Amygdala (tissue), 56 donors: Measurements from ENCODE around the gene WDR75.

Source experiments
- DNase-seq, 56 donors: peaks; one replicate each; lab custom pipeline; 2025; lab: John Stamatoyannopoulos, UW

The WDR75 gene

DNA sequence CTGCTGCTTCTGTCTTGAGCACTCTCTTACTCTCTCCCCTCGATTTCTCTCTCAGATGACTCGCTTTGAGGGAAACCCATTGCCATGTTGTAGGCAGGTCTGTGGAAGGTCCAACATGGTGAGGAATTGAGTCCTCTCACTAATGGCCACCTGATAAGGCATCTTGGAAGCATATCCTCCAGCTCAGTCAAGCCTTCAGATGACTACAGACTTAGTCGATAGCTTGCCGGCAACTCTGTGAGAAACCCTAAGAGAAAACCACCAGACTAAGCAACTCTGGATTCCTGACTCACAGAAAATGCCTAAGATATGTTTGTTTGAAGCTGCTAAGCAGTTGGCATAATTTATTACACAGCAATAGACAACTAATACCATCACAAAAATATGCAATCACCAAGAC is 51.2 kb downstream of the WDR75 start:
- no peak for DNase-seq

DNA sequence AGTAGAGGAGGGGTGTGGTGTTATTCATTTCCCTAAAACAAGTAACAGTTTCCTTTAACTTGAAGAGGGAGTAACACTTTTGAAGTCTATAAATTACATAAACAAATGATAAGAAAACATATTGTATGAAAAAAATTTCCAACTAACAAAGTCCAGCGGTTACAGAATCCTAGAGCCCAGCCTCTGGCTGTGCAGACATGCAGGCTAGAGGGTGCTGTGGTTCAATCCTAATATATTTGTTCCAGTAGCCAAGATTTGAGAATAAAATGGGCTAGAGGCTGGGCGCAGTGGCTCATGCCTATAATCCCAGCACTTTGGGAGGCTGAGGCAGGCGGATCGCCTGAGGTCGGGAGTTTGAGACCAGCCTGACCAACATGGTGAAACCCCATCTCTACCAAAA is 56.9 kb downstream of the WDR75 start:
- DNase-seq, result no peak

DNA sequence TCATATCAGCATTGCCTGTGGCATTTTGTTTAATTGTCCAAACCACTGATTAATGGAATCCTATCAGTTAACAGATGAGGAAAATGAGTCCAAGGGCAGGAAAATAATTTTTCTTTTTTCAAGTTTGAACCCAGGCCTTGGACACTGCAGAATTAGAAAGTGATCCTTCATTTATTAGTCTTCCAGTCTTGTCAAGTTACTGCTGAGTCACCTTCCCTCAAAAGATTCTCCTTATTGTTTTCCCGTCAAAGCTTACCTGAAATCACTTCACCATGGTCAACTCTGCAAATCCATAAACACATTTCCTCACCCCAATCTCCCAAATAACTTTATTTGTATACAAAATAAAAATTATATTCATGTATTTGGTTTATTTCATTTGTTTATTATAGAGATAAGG is 57.9 kb downstream of the WDR75 start:
- no peak for DNase-seq

DNA sequence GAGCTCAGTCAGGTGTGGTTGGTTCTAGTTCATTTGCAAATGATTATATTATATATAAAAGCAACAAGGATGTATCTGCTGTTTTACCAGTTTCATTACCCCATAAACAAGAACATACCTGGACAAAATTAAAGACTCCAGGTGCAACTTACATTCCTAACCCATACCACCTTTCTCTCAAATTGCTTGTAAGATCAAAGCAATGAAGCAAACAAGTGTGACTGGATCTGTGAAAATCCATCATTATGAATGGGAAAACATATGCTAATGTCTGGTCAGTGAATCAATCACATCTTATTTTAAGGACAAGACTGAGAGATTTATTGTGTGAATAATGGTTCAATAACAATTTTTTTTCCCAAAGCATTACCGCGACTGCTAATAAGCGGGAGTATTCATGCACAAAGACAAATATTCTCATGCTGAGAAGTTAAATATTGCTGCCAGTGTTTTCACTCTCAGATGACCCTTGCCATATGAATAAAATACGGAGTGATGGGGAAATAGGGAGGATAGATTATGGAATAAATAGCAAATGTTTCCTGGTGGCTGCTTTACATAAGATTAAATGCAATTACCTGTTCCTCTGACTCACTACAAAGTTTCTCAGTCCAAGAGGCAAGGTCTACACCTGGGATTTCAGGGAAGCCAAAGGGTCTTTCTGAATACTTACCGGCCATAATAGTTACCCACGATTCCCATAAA is 59.3 kb downstream of the WDR75 start:
- DNase-seq, result no peak

DNA sequence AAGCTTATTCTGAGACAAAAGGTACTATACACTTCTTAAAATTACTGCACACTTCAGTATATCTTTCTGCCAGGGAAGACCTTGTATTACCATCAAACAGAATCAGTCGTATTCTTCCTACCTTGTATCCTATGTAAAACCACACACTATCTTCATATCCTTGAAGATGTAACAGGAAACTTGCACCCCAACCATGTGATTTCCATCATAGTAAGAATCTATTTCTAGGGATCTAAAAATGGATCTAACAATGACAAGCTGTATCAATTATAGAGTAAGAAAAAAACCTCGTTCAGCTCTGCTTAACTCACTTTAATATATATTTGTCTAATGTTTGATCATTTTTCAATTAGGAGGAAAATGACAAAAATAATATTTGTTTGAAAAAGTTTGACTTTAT is 60.2 kb downstream of the WDR75 start:
- no peak for DNase-seq

DNA sequence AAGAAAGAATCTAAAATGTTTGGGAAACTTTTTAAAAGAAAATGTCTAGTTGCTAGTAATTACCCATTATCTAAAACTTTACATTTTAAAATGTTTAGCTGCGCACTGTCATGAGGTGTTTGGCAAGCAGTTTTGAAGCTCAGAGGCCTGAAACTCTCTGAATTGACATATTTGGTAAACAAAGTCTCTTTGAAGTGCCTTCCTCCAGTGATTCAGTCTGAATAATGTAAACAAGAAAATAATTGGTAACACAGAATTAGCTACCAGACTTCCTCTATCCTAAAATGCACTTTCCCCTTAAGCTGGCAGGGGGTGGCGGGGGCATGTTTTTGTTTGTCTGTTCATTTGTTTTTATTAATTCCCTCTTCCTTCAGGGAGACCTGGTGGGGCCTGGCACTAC is 61.4 kb downstream of the WDR75 start:
- DNase-seq, result no peak

DNA sequence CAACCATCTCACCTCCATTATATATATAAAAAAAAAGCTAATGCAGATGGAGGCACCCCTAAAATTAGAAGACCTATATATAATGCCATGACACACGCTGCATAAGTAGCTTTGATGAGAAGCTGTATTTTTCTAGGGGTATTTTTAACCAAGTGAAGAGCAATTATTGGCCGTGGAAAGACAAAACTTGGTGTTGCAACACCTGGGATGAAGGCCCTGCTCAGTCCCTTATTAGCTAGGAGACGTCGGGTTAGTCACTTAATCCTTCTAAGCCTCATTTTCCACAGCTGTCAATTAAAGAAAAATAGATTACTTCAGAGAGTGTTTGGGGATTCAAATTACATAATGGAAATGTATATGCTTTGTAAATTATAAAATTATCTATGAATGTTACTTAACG is 63.0 kb downstream of the WDR75 start:
- DNase-seq, result no peak

DNA sequence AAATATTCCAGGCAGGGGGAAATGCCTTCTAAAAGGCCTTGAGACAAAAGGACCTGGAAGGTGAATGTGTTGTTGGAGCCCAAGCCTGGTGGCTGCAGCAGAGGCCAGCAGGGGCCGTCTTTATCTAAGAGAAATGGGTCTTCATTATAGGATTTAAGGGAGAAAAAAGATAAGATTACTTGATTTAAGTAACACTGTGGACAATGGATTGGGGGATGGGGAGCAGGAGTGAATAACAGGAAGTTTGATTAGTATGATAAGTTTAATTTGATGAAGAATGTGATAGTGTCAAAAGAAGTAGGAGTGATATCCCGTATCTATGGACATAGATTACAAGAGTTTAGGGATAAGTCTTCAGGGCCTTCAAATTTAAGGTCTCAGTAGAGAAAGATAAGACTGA is 64.2 kb downstream of the WDR75 start:
- DNase-seq, result no peak

DNA sequence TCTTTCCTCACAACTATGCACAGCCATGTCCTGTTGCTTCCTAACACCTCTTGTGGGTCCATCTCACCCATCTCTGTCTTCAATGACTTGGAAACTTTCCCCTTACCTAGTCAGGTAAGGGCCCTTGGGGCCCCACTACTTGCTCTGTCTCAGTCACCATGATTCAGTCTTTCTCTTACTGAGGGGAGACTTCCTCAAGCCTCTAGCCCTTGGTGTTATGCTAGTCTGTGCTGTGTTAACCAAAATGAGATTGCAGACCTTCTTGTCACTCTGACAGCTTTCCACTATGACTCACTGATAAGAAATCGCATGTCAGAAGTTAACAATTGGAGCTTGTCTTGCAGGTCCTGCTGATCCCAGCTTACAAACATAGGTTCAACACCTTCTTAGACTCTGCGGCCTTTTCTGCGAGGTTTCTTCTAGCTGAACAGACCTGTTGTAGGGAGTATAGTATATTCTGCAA is 65.3 kb downstream of the WDR75 start:
- DNase-seq, result no peak

DNA sequence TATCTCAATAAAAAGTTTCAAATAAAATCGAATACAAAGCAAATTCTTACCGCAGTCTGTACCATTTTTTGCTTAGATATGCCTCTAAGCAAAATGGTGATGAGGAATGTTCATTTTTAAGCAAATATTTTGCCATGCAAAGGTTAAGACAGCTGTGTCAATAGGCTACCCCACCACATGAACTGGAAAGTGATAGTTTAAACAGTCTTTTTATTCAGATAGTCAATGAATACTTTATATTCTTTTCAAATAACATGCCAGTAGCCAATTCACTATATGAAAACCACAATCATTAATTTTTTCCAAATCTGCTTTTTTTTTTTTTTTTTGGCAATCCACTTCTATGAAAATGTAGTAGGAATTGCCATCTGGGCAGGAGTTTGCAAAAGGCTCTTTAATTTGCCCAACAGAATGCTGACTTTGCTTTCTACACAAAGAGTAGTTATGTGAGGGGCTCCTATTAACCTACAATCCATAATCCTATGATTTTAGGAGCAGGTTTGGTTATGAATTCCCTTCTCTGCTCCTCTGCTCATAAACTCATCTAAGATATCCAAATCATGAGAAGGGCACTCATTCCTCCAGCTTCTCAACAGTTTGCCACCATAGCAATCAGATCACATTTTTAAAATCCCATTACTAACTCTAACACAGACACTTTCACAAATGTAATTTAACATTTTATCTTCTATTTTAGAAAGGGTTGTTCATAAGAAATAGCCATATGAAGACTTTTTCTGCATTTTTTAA is 70.1 kb downstream of the WDR75 start:
- no peak for DNase-seq

DNA sequence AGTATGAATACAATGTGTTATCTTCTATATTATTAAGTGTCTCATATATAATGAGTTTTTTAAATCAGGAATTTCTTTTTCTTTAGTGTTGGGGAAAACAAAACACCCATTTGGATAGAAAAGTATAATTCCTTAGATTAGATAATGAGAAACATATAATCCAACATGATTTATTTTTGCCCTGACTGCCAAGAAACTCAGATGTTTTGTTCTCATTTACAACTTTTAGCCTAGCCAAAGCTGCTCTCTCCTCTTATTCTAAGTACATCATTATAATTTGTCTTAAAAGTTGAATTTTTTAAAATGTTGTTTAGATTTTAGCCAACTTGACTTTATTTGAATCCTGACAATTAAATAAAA is 70.7 kb downstream of the WDR75 start:
- DNase-seq, result no peak

DNA sequence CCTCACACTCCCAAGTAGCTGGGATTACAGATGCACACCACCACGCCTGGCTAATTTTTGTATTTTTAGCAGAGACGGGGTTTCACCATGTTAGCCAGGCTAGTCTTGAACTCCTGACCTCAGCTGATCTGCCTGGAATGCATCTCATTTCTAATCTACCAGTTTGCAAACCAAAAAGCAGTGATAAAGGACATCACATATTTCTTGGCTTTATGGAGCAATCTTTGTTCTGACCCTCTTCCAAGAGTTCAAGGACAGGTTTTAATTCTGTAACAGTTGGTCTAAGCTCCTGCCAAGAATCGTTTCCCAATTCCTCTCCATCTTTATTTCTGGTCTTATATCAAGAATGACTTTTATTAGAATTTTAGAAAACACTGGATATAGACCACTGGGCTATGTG is 71.6 kb downstream of the WDR75 start:
- DNase-seq, result no peak

DNA sequence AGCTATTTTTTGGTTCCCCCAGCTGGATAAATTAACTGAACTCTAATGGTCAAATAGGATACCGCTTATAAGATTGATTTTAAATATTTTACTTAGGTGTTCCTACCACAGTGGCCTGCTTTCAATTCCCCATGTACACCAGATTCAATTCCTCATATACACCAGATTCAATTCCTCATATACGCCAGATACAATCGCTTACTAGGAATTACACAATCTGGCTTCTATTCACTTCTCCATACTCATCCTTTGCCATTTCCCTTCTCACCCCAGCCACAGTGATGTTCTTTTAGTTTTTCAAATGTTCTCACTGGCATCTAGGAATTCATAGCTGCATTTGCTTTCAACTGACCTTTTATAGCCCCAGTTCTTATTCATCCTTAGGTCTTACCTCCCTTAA is 72.8 kb downstream of the WDR75 start:
- DNase-seq, result no peak

DNA sequence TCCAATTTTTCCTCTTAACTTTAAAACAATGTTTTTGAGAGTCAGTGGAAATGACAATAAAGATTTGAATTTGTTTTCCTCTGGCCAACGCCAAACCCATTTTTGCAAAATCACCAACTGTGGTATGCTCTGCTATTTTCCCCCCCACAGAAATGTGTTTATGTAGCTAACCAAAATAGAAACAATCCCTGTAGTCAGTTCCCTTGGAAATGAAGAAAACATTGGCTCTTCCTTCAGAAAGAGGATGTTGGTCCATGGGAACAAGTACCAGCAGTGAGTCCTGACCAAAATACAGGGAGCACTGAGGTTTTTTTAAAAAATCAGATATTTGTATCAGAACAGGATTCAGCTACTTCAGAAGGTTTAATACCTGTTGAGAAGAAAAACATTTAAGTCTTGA is 74.0 kb downstream of the WDR75 start:
- DNase-seq, result no peak

DNA sequence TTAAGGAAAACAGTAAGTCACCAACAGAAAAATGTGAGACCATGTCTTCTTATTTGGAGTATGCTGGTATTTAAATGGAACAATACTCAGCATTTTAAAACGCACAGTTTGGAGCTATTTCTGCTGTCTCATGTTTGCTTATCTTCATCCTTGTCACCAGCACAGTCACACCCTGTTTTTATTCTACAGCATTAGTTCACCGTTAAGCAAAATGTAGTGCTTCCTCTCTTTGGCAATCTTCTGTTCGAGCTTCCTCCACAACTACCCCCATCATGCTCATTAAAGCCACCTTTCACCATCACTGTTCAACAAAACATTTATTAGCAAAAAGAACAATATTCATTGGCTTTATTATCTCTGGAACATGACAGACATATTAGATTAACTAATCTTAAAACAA is 75.3 kb downstream of the WDR75 start:
- DNase-seq, result no peak

DNA sequence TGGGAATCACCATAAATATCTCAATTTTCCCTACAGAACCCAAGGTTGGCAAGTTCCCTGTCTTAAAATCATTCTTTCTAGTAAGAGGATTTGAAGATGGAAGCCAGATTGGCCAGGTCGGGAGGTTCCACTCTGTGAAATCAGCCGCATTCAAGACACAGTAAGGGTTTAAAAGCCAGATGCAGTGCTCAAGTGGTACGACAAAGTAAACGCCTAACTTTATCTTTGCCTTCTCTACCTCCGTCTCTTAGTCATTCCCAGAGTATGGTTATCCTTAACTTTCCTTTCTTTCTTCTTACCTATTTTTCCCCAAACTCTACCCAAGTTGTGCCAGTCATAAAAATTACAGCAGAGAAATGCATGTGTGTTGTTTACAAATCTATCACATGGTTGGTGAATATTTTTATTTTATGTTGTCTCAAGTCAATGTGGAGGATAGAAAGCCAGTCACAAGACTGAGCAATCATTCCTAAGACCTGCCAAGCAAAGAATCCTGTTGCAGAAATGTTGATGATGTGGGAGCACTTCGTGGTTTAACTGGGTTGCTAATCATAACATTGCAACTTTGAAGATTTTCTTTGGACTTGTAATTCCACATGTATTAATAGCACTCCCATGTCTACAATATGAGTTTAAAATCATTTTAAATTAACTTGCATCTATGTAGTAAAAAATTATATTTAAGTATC is 76.7 kb downstream of the WDR75 start:
- DNase-seq, result no peak

DNA sequence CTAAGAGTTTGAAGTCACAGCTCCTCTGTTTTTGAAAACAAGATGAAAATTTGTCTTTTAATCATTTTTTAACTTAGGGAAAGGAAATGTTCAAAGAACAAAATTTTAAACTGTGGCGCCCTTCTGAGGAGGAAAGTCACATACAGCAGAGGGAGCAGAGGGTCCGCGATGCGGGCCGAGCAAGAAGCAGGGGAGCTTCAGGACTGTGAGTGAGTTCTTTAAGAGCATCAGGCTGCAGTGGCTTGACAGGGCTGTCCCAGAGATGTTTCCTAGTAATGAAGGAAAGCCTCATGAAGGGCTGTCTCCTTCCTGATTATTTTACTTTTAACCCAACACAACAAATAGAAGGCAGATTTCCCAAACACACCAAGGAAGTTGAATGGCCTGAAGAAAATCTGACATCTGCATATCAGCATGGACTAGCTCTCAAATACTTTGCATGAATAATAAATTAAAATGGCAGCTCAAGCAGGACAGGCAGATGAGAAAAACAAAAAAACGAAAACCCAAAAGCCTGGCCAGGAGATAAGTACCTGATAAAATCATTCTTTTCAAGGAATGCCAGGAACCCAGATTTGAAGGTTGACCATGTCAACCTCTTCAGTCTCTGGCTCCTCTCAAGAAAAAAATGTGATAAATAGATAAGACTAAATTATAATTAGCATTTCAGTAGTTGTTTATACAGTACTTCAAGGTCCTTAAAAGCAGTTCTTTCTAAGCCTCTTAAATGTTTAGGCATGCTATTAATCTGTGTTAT is 78.5 kb downstream of the WDR75 start:
- DNase-seq, result no peak

DNA sequence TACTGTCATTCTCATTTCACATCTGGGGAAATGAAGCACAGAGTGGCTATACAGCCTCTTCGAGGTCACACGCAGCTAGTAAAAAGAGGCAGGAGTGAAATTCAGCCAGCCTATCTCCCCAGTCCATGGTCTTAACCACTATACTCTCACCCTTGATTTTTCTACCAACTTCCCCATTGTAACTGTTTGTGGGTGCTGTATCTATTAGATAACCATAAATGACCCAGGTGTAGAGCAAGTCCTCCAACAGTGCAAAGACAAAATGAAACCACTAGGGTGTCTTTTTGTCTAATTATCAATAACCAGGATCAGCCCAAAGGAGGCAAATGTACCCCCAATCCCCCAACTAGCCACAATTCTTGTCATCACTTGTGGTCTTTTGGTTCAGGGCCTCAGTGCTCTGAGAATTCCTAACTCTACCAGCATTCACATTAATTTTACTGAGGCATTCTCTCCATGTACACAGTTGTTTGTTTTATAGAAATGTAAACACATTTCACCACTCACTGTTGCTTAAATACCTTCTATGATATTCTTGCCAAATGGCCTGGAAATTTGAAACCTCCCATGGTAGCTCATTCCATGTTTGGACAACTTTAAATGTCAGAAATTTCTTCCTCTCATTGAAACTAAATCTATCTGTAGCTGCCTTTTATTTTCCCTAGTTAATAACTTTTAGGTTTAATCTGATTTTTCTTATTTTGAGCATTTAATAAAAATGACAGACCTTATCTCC is 80.6 kb downstream of the WDR75 start:
- DNase-seq, result no peak

DNA sequence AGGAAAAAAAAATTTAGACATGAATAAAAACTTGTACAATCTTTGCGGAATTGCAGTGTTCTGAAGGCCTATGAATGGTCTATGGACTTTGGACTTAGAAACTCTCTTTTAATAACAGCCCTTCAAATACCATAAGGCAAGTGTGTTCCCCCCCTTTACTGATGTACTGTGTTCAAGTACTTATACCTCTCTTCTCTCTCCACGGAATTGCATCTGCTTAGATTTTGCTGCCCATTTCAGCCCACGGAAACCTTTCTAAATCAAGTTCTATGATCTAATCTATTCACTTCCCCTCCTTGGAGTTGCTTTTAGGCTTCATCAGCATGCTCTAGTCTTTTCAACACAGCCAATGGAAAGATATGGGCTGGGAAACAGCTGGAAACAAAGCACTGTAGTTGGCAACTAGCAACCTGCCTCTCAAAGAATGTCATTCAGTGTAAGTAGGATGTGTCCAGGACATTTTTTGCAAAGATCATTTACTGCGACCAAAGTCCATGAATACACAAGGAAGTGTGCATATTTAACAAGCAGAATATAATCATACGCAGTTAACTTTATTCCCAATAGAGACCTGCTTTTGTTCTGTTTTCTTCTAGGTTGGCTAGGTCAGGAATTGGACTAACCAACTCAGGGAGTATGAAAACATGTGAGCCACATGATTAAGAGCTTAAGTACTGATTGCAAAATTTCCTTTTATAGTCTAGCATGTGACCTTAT is 81.3 kb downstream of the WDR75 start:
- no peak for DNase-seq

DNA sequence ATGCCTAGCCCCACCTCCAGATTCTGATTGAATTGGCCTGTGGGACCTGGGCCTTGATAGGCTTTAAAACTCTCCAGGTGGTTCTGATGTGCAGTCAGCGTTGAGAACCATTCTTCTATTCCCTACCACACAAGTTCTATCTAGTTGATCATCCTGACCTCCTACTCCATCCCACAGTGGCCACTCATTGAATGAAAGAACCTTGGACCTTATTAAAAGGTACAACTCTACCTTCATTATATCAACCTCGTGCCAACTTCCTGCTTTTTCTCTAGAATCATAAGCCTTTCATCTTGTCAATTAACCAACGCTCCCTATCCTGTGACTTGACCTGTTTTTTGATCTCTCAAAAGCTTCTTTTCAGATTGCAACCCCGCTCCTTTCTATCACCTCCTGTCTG is 83.5 kb downstream of the WDR75 start:
- no peak for DNase-seq
